Eye (tissue), 1 donor: ENCODE measurements around the gene PLA2G2D.

Experiments used
- DNase-seq: peaks from one replicate; pipeline ENCODE4 v3.0.0-alpha.2; 2015

Gene PLA2G2D

GRCh38 chr1:20112279-20113000 lies 6.9 kb downstream of the PLA2G2D start:
- no peak for DNase-seq

- no peak for DNase-seq
Measured at GRCh38 chr1:20111452-20111851, 7.9 kb downstream of the PLA2G2D start.

- no peak for DNase-seq
Measured at GRCh38 chr1:20110679-20111078, 8.7 kb downstream of the PLA2G2D start.

GRCh38 chr1:20109223-20109856 lies 10.0 kb downstream of the PLA2G2D start:
- DNase-seq, result no peak

- no peak for DNase-seq
Measured at GRCh38 chr1:20108366-20109123, 10.8 kb downstream of the PLA2G2D start.

GRCh38 chr1:20107796-20108195 lies 11.5 kb downstream of the PLA2G2D start:
- DNase-seq, result no peak

- DNase-seq, result no peak
Measured at GRCh38 chr1:20107351-20107750, 12.0 kb downstream of the PLA2G2D start.

GRCh38 chr1:20105856-20106255 lies 13.5 kb downstream of the PLA2G2D start:
- no peak for DNase-seq

- no peak for DNase-seq
Measured at GRCh38 chr1:20102875-20103274, 16.5 kb downstream of the PLA2G2D start.

GRCh38 chr1:20100632-20101355 lies 18.5 kb downstream of the PLA2G2D start:
- peak; percentile 70 for DNase-seq

GRCh38 chr1:20099533-20099932 lies 19.8 kb downstream of the PLA2G2D start:
- DNase-seq, result no peak

GRCh38 chr1:20096840-20097447 lies 22.4 kb downstream of the PLA2G2D start:
- DNase-seq, result no peak

- no peak for DNase-seq
Measured at GRCh38 chr1:20095564-20096434, 23.5 kb downstream of the PLA2G2D start.

- no peak for DNase-seq
Measured at GRCh38 chr1:20093940-20094391, 25.4 kb downstream of the PLA2G2D start.

- DNase-seq, result no peak
Measured at GRCh38 chr1:20093303-20093702, 26.0 kb downstream of the PLA2G2D start.

- no peak for DNase-seq
Measured at GRCh38 chr1:20090641-20091040, 28.7 kb downstream of the PLA2G2D start.

GRCh38 chr1:20090119-20090518 lies 29.2 kb downstream of the PLA2G2D start:
- DNase-seq, result no peak

GRCh38 chr1:20089328-20090077 lies 29.8 kb downstream of the PLA2G2D start:
- no peak for DNase-seq

GRCh38 chr1:20087668-20088067 lies 31.7 kb downstream of the PLA2G2D start:
- DNase-seq, result no peak

GRCh38 chr1:20086800-20087199 lies 32.5 kb downstream of the PLA2G2D start:
- no peak for DNase-seq
